Natural killer cell (primary cell): ENCODE data around the gene STK31. TPM values are rescaled to one million over a fixed set of nuclear protein-coding genes. Genes with fewer than 3 reads are reported as not detected.

Experiments
- ATAC-seq, 3 donors: fragments of 150-1000 bp in 2 of 3; fragments of 200-7000 bp in 1 of 3; cut with Tn5 transposase; 1 replicate in 1 of 3; 2 replicates in 2 of 3; pipeline ENCODE4 v1.10.0; 2021; ENCODE audit warnings: mild to moderate bottlenecking in 2 of 3, moderate library complexity in 2 of 3
- DNase-seq, 2 donors: peaks; one replicate each; pipeline versions ENCODE4 v3.0.0 to v3.0.0-alpha.2; 2013 to 2021; ENCODE audit warnings: mixed read lengths in 1 of 2
- H3K27ac ChIP-seq: one replicate; pipeline ENCODE4 v1.5.1; 2013; ENCODE audit warnings: mild to moderate bottlenecking, low read length
- H3K27me3 ChIP-seq: one replicate; pipeline ENCODE4 v1.6.1; 2013; ENCODE audit warnings: low read length; ENCODE audit not compliant: control insufficient read depth, insufficient read depth
- H3K36me3 ChIP-seq: one replicate; pipeline ENCODE4 v1.6.1; 2013; ENCODE audit warnings: low read length; ENCODE audit not compliant: control insufficient read depth, insufficient read depth
- H3K4me1 ChIP-seq: one replicate; pipeline ENCODE4 v1.6.1; 2013; ENCODE audit warnings: low read length; ENCODE audit not compliant: control insufficient read depth, insufficient read depth
- H3K4me3 ChIP-seq: one replicate; pipeline ENCODE4 v1.5.1; 2013; ENCODE audit warnings: low read length
- H3K9me3 ChIP-seq: one replicate; pipeline ENCODE4 v1.6.1; 2013; ENCODE audit warnings: low read length; ENCODE audit not compliant: control insufficient read depth, insufficient read depth
- H3K27ac Mint-ChIP-seq, 2 donors: one replicate each; pipeline ENCODE4 v1.8.0; 2022; ENCODE audit warnings: mild to moderate bottlenecking in 2 of 2, mixed read lengths in 2 of 2, moderate library complexity in 1 of 2
- H3K27me3 Mint-ChIP-seq, 2 donors: one replicate each; pipeline ENCODE4 v1.8.0; 2022; ENCODE audit warnings: low read depth in 2 of 2, mixed read lengths in 2 of 2
- H3K36me3 Mint-ChIP-seq: one replicate; pipeline ENCODE4 v1.8.0; 2022; ENCODE audit warnings: mixed read lengths
- H3K4me1 Mint-ChIP-seq, 2 donors: one replicate each; pipeline ENCODE4 v1.8.0; 2022; ENCODE audit warnings: mixed read lengths in 2 of 2
- H3K4me3 Mint-ChIP-seq: one replicate; pipeline ENCODE4 v1.8.0; 2022; ENCODE audit warnings: mild to moderate bottlenecking, moderate library complexity, mixed read lengths
- H3K9me3 Mint-ChIP-seq, 2 donors: one replicate each; pipeline ENCODE4 v1.8.0; 2022; ENCODE audit warnings: mixed read lengths in 2 of 2
- CTCF ChIP-seq: fragments of 200-600 bp; IDR thresholded peaks from one replicate; pipeline ENCODE4 v1.8.0; 2022; ENCODE audit warnings: antibody characterized with exemption
- WGBS: methylation state at CpG from one replicate; pipeline ENCODE4 v1.1.7; 2013; ENCODE audit warnings: missing lambda C conversion rate; ENCODE audit not compliant: insufficient coverage; 5-methylcytosine and 5-hydroxymethylcytosine counted together
- intact Hi-C: fragments of 100-400 bp; cut with micrococcal nuclease; formaldehyde crosslinking; loops from one replicate; pipeline ENCODE4 v1.14.2; 2022
- total RNA-seq, 4 donors: library from RNA; stranded (reverse); fragments of 120-200 nt in 1 of 4; gene quantifications; one replicate each; pipeline versions ENCODE4 v1.2.3 to v1.2.4, GENCODE V29; 2013 to 2022

STK31 gene
- total RNA-seq: 1 to 10 TPM in 1 of 3 donors, under 1 TPM in 2; 0.39 to 1.3 (median 0.94) TPM
- total RNA-seq (2013): 1.1 TPM

- no peak for DNase-seq
- peaks cover 7% of the 10 kb centered on the region for H3K36me3 ChIP-seq
- Mint-ChIP-seq H3K36me3 (peaks cover 12% of the 10 kb centered on the region), H3K9me3 (peaks cover 2 to 5% of the 10 kb centered on the region in 2 donors), H3K4me1 (peaks cover 0 to 5% of the 10 kb centered on the region in 2 donors), H3K4me3 (no peak within 1 kb of the TSS), H3K27ac (no peak within 1 kb of the TSS), H3K27me3 (peaks cover 0 to 5% of the 10 kb centered on the region in 2 donors)
- WGBS: 94% methylated on average over 31 of the region's 33 CpGs
- no peak within 1 kb of the TSS for H3K4me3 ChIP-seq
- no peaks in the 10 kb centered on the region for H3K9me3 ChIP-seq
- H3K27me3 ChIP-seq: peaks cover 2% of the 10 kb centered on the region
- no peak within 1 kb of the TSS for H3K27ac ChIP-seq
- no peak for ATAC-seq
- TF ChIP-seq CTCF: no peak
- intact Hi-C loops: no loop called here
- H3K4me1 ChIP-seq: no peaks in the 10 kb centered on the region
These were observed at the start of gene STK31 for GRCh38 chr7:23710000-23710399. TSS of gene STK31 (plus strand) at chr7:23710219. CDS start at chr7:23710286, 67 bp downstream.

- 61% methylated on average over 3 of the region's 3 CpGs for WGBS
- Histone ChIP-seq H3K27ac (no peak overlapping the region), H3K9me3 (peaks cover 4% of the 10 kb centered on the region), H3K4me1 (no peaks in the 10 kb centered on the region), H3K4me3 (no peak overlapping the region), H3K27me3 (no peaks in the 10 kb centered on the region), H3K36me3 (no peaks in the 10 kb centered on the region)
- ATAC-seq (no peak), DNase-seq (no peak)
- intact Hi-C loops: no loop called here
- H3K27me3 Mint-ChIP-seq: peaks cover 6% of the 10 kb centered on the region in 2 donors
- H3K4me1 Mint-ChIP-seq: no peaks in the 10 kb centered on the region
- no peak for TF ChIP-seq CTCF
- no peaks in the 10 kb centered on the region for H3K36me3 Mint-ChIP-seq
- peaks cover 3 to 4% of the 10 kb centered on the region in 2 donors for H3K9me3 Mint-ChIP-seq
- no peak overlapping the region for H3K27ac Mint-ChIP-seq
- no peak overlapping the region for H3K4me3 Mint-ChIP-seq
These were observed 48.6 kb upstream of the STK31 start for GRCh38 chr7:23661385-23661784.

- H3K27ac Mint-ChIP-seq: no peak overlapping the region
- H3K4me3 ChIP-seq: no peak overlapping the region
- peaks cover 4% of the 10 kb centered on the region for H3K9me3 ChIP-seq
- no peaks in the 10 kb centered on the region for H3K4me1 Mint-ChIP-seq
- H3K27ac ChIP-seq: no peak overlapping the region
- peaks cover 3 to 4% of the 10 kb centered on the region in 2 donors for H3K9me3 Mint-ChIP-seq
- ATAC-seq (no peak), DNase-seq (no peak)
- WGBS: 86% methylated on average over 7 of the region's 8 CpGs
- no peak overlapping the region for H3K4me3 Mint-ChIP-seq
- H3K36me3 ChIP-seq: no peaks in the 10 kb centered on the region
- TF ChIP-seq CTCF: no peak
- H3K4me1 ChIP-seq: no peaks in the 10 kb centered on the region
- H3K27me3 ChIP-seq: no peaks in the 10 kb centered on the region
- no peaks in the 10 kb centered on the region for H3K36me3 Mint-ChIP-seq
- intact Hi-C loops: no loop called here
- H3K27me3 Mint-ChIP-seq: peaks cover 6 to 10% of the 10 kb centered on the region in 2 donors
These were observed 47.7 kb upstream of the STK31 start for GRCh38 chr7:23662124-23662983.

GRCh38 chr7:23662984-23663313, 47.1 kb upstream of the STK31 start:
- no peak overlapping the region for H3K4me3 ChIP-seq
- intact Hi-C loops: no loop called here
- H3K9me3 Mint-ChIP-seq: peaks cover 3 to 4% of the 10 kb centered on the region in 2 donors
- H3K9me3 ChIP-seq: peaks cover 4% of the 10 kb centered on the region
- ATAC-seq: no peak
- no peak for TF ChIP-seq CTCF
- no peaks in the 10 kb centered on the region for H3K27me3 ChIP-seq
- no peak overlapping the region for H3K4me3 Mint-ChIP-seq
- peaks cover 6 to 10% of the 10 kb centered on the region in 2 donors for H3K27me3 Mint-ChIP-seq
- no CpG with 5 or more reads among the region's 2 CpGs for WGBS
- H3K27ac Mint-ChIP-seq: no peak overlapping the region
- no peaks in the 10 kb centered on the region for H3K36me3 Mint-ChIP-seq
- H3K4me1 Mint-ChIP-seq: no peaks in the 10 kb centered on the region
- H3K27ac ChIP-seq: no peak overlapping the region
- no peaks in the 10 kb centered on the region for H3K36me3 ChIP-seq
- DNase-seq: no peak
- no peaks in the 10 kb centered on the region for H3K4me1 ChIP-seq
